GM12874 (cell line): ENCODE results near the gene ULK1.
A peak's percentile ranks its signal among the peaks of the same experiment; 100 is the strongest.

Experiments used
- CTCF ChIP-seq: IDR thresholded peaks from 2 replicates; pipeline ENCODE4 v1.5.1; 2011; ENCODE audit warnings: low read depth, mild to moderate bottlenecking, control low read depth, low read length, moderate library complexity; ENCODE audit not compliant: insufficient read depth

Gene ULK1

GRCh38 chr12:131944601-131945251 lies 50.3 kb downstream of the ULK1 start:
- TF ChIP-seq CTCF = no peak

- no peak for TF ChIP-seq CTCF
These were observed 52.3 kb downstream of the ULK1 start for GRCh38 chr12:131946757-131947156.

GRCh38 chr12:131947482-131948027 lies 53.1 kb downstream of the ULK1 start:
- no peak for TF ChIP-seq CTCF

- no peak for TF ChIP-seq CTCF
These were observed 53.8 kb downstream of the ULK1 start for GRCh38 chr12:131948166-131948712.

- TF ChIP-seq CTCF = peak; percentile 75
These were observed 55.2 kb downstream of the ULK1 start, which contains the start of gene EP400 for GRCh38 chr12:131949431-131950181. TSS of gene EP400 (plus strand) at chr12:131949942. CDS start at chr12:131960620, 10,678 bp downstream.

- no peak for TF ChIP-seq CTCF
These were observed 55.9 kb downstream of the ULK1 start for GRCh38 chr12:131950182-131950913.

GRCh38 chr12:131959116-131959515 lies 64.7 kb downstream of the ULK1 start:
- no peak for TF ChIP-seq CTCF
